GM23338 (cell line): ENCODE data around the gene RAC2. TPM values are rescaled to one million over a fixed set of nuclear protein-coding genes. Genes with fewer than 3 reads are reported as not detected.

Experiments used
- ATAC-seq: fragments of 200-7000 bp; cut with Tn5 transposase; 3 replicates; pipeline ENCODE4 v1.9.1; 2020
- DNase-seq: peaks from one replicate; pipeline ENCODE4 v3.0.0-alpha.2; 2015; ENCODE audit warnings: low spot score
- H2AFZ ChIP-seq: fragments of 200-600 bp; sonication (generic); 2 replicates; pipeline ENCODE4 v1.8.0; 2016; ENCODE audit warnings: antibody characterized with exemption, mild to moderate bottlenecking, moderate library complexity
- H3F3A ChIP-seq: fragments of 200-600 bp; sonication (generic); replicated peaks from 2 replicates; pipeline ENCODE4 v1.8.0; 2017; ENCODE audit warnings: antibody characterized with exemption, mixed run types, low read depth
- H3K27ac ChIP-seq: fragments of 200-600 bp; sonication (generic); 2 replicates; pipeline ENCODE4 v1.6.1; 2016; ENCODE audit warnings: low read depth
- H3K27me3 ChIP-seq: fragments of 200-600 bp; sonication (generic); 2 replicates; pipeline ENCODE4 v1.8.0; 2016; ENCODE audit warnings: mild to moderate bottlenecking, mixed run types, moderate library complexity; ENCODE audit not compliant: insufficient read depth
- H3K36me3 ChIP-seq: fragments of 200-600 bp; sonication (generic); 2 replicates; pipeline ENCODE4 v1.8.0; 2016; ENCODE audit warnings: mild to moderate bottlenecking; ENCODE audit not compliant: insufficient read depth
- H3K4me1 ChIP-seq: fragments of 200-600 bp; sonication (generic); 2 replicates; pipeline ENCODE4 v1.8.0; 2016; ENCODE audit warnings: mild to moderate bottlenecking, moderate library complexity; ENCODE audit not compliant: insufficient read depth
- H3K4me2 ChIP-seq: fragments of 200-600 bp; sonication (generic); 2 replicates; pipeline ENCODE4 v1.7.1; 2017; ENCODE audit warnings: mixed run types
- H3K4me3 ChIP-seq: fragments of 200-600 bp; sonication (generic); 2 replicates; pipeline ENCODE4 v1.6.1; 2016; ENCODE audit warnings: mixed run types
- H3K79me2 ChIP-seq: fragments of 200-600 bp; sonication (generic); replicated peaks from 2 replicates; pipeline ENCODE4 v1.8.0; 2017; ENCODE audit warnings: mild to moderate bottlenecking; ENCODE audit not compliant: insufficient read depth
- H3K9me2 ChIP-seq: fragments of 200-600 bp; sonication (generic); 2 replicates; pipeline ENCODE4 v1.8.0; 2017; ENCODE audit not compliant: insufficient read depth
- H4K20me1 ChIP-seq: fragments of 200-600 bp; sonication (generic); replicated peaks from 2 replicates; pipeline ENCODE4 v1.8.0; 2017; ENCODE audit warnings: mild to moderate bottlenecking; ENCODE audit not compliant: insufficient read depth
- H3K27ac Mint-ChIP-seq: 2 replicates; pipeline ENCODE4 v1.8.0; 2020; ENCODE audit warnings: inconsistent platforms, mild to moderate bottlenecking, moderate library complexity, mixed read lengths
- H3K27me3 Mint-ChIP-seq: 3 replicates; pipeline ENCODE4 v1.8.0; 2022; ENCODE audit warnings: low read depth, mild to moderate bottlenecking, moderate library complexity, mixed read lengths, inconsistent platforms; ENCODE audit not compliant: insufficient read depth, poor library complexity
- H3K36me3 Mint-ChIP-seq: 3 replicates; pipeline ENCODE4 v1.8.0; 2021; ENCODE audit warnings: low read depth, mild to moderate bottlenecking, inconsistent platforms, moderate library complexity, mixed read lengths
- H3K4me1 Mint-ChIP-seq: 3 replicates; pipeline ENCODE4 v1.8.0; 2020; ENCODE audit warnings: mild to moderate bottlenecking, inconsistent platforms, mixed read lengths
- H3K4me3 Mint-ChIP-seq: 3 replicates; pipeline ENCODE4 v1.8.0; 2021; ENCODE audit warnings: moderate library complexity, mild to moderate bottlenecking, inconsistent platforms, mixed read lengths
- H3K9me3 Mint-ChIP-seq: 3 replicates; pipeline ENCODE4 v1.8.0; 2020; ENCODE audit warnings: moderate library complexity, mild to moderate bottlenecking, inconsistent platforms, mixed read lengths
- NANOG ChIP-seq: IDR thresholded peaks from 2 replicates; pipeline ENCODE4 v1.6.1; 2016; ENCODE audit warnings: antibody characterized with exemption, borderline replicate concordance
- POLR2AphosphoS5 ChIP-seq: IDR thresholded peaks from 2 replicates; pipeline ENCODE4 v1.6.1; 2016; ENCODE audit warnings: antibody characterized with exemption, low read depth
- STAT1 ChIP-seq: IDR thresholded peaks from one replicate; pipeline ENCODE4 v1.6.1; 2016; ENCODE audit warnings: antibody characterized with exemption; ENCODE audit not compliant: unreplicated experiment
- polyA plus RNA-seq: library from polyadenylated mRNA; unstranded; fragments of >200 nt; fragmentation: Nextera tagmentation; extraction: Ambion mirVana; gene quantifications from 2 replicates; pipeline ENCODE4 v1.2.1, GENCODE V29; 2016
- total RNA-seq: library from RNA; depleted of rRNA; stranded (reverse); fragments of >200 nt; shearing (Covaris generic); gene quantifications from 2 replicates; pipeline ENCODE4 v1.2.3, GENCODE V29; 2014
- TF ChIP-seq, protein P1 (sequence below): IDR thresholded peaks from 2 replicates; pipeline ENCODE4 v1.6.1; 2016; ENCODE audit warnings: antibody characterized with exemption
- TF ChIP-seq, protein P2 (sequence below): fragments of 250-450 bp; sonication (Bioruptor Pico); IDR thresholded peaks from 2 replicates; pipeline ENCODE4 v1.5.0; 2020; ENCODE audit warnings: mild to moderate bottlenecking, moderate library complexity

The RAC2 gene
- total and polyA plus RNA-seq, 2 experiments from 2014 or later: 2.4 to 2.7 TPM

DNA sequence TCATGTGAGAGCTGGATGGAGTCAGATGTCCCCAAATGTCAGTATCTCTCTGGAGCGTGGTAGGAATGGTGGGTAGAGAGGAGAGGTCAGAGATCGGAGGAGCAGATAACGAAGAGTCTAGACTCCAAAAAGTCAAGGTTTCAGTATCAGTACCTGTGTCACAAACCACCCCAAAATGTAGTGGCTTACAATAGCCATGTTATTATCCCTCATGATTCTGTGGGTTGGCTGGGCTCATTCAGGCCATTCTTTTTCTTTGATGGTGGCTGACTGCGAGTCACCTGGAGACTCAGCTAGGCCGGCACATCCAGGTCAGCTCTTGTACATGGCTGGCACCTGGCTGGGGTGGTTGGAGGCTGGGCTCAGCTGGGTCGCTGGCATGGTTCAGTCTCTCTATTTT lies 24.5 kb downstream of the RAC2 start:
- Mint-ChIP-seq H3K9me3 (peaks cover 11% of the 10 kb centered on the region; the same call in 2 of the 3 replicates), H3K27ac (no peak overlapping the region), H3K27me3 (peaks cover 13% of the 10 kb centered on the region), H3K4me1 (peaks cover 7% of the 10 kb centered on the region), H3K36me3 (no peaks in the 10 kb centered on the region), H3K4me3 (no peak overlapping the region)
- DNase-seq (no peak), ATAC-seq (no peak)
- no peaks in the 10 kb centered on the region for H3K27me3 ChIP-seq
- no peaks in the 10 kb centered on the region for H3K4me1 ChIP-seq
- H3K9me2 ChIP-seq: no peaks in the 10 kb centered on the region
- no peaks in the 10 kb centered on the region for H4K20me1 ChIP-seq
- H3K4me2 ChIP-seq: no peak overlapping the region
- no peak overlapping the region for H3K4me3 ChIP-seq
- no peaks in the 10 kb centered on the region for H3K79me2 ChIP-seq
- H3F3A ChIP-seq: no peaks in the 10 kb centered on the region
- TF ChIP-seq, protein P1, sequence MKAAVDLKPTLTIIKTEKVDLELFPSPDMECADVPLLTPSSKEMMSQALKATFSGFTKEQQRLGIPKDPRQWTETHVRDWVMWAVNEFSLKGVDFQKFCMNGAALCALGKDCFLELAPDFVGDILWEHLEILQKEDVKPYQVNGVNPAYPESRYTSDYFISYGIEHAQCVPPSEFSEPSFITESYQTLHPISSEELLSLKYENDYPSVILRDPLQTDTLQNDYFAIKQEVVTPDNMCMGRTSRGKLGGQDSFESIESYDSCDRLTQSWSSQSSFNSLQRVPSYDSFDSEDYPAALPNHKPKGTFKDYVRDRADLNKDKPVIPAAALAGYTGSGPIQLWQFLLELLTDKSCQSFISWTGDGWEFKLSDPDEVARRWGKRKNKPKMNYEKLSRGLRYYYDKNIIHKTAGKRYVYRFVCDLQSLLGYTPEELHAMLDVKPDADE: no peak
- no peak for TF ChIP-seq POLR2AphosphoS5
- TF ChIP-seq, protein P2, sequence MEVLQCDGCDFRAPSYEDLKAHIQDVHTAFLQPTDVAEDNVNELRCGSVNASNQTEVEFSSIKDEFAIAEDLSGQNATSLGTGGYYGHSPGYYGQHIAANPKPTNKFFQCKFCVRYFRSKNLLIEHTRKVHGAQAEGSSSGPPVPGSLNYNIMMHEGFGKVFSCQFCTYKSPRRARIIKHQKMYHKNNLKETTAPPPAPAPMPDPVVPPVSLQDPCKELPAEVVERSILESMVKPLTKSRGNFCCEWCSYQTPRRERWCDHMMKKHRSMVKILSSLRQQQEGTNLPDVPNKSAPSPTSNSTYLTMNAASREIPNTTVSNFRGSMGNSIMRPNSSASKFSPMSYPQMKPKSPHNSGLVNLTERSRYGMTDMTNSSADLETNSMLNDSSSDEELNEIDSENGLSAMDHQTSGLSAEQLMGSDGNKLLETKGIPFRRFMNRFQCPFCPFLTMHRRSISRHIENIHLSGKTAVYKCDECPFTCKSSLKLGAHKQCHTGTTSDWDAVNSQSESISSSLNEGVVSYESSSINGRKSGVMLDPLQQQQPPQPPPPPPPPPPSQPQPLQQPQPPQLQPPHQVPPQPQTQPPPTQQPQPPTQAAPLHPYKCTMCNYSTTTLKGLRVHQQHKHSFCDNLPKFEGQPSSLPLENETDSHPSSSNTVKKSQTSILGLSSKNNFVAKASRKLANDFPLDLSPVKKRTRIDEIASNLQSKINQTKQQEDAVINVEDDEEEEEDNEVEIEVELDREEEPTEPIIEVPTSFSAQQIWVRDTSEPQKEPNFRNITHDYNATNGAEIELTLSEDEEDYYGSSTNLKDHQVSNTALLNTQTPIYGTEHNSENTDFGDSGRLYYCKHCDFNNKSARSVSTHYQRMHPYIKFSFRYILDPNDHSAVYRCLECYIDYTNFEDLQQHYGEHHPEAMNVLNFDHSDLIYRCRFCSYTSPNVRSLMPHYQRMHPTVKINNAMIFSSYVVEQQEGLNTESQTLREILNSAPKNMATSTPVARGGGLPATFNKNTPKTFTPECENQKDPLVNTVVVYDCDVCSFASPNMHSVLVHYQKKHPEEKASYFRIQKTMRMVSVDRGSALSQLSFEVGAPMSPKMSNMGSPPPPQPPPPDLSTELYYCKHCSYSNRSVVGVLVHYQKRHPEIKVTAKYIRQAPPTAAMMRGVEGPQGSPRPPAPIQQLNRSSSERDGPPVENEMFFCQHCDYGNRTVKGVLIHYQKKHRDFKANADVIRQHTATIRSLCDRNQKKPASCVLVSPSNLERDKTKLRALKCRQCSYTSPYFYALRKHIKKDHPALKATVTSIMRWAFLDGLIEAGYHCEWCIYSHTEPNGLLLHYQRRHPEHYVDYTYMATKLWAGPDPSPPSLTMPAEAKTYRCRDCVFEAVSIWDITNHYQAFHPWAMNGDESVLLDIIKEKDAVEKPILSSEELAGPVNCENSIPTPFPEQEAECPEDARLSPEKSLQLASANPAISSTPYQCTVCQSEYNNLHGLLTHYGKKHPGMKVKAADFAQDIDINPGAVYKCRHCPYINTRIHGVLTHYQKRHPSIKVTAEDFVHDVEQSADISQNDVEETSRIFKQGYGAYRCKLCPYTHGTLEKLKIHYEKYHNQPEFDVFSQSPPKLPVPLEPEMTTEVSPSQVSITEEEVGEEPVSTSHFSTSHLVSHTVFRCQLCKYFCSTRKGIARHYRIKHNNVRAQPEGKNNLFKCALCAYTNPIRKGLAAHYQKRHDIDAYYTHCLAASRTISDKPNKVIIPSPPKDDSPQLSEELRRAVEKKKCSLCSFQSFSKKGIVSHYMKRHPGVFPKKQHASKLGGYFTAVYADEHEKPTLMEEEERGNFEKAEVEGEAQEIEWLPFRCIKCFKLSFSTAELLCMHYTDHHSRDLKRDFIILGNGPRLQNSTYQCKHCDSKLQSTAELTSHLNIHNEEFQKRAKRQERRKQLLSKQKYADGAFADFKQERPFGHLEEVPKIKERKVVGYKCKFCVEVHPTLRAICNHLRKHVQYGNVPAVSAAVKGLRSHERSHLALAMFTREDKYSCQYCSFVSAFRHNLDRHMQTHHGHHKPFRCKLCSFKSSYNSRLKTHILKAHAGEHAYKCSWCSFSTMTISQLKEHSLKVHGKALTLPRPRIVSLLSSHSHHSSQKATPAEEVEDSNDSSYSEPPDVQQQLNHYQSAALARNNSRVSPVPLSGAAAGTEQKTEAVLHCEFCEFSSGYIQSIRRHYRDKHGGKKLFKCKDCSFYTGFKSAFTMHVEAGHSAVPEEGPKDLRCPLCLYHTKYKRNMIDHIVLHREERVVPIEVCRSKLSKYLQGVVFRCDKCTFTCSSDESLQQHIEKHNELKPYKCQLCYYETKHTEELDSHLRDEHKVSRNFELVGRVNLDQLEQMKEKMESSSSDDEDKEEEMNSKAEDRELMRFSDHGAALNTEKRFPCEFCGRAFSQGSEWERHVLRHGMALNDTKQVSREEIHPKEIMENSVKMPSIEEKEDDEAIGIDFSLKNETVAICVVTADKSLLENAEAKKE (CRISPR knock-in tag): no peak
- no peak for TF ChIP-seq STAT1
- TF ChIP-seq NANOG: no peak
- H3K36me3 ChIP-seq: no peaks in the 10 kb centered on the region
- H3K27ac ChIP-seq: no peak overlapping the region
- no peak overlapping the region for H2AFZ ChIP-seq
